Astrocyte of the spinal cord (primary cell): Measurements from ENCODE around the gene NIFK.

Source experiments
- DNase-seq: peaks from one replicate; pipeline ENCODE4 v3.0.0; 2011; ENCODE audit warnings: low read depth, low spot score
- H3K4me3 ChIP-seq: 2 replicates; pipeline ENCODE4 v1.5.1; 2011; ENCODE audit warnings: low read depth, mild to moderate bottlenecking, low read length, moderate library complexity
- CTCF ChIP-seq: IDR thresholded peaks from 2 replicates; pipeline ENCODE4 v1.5.1; 2012; ENCODE audit warnings: low read depth, mild to moderate bottlenecking, low read length, inconsistent platforms
- in situ Hi-C: cut with HindIII; loops from 2 replicates; pipeline ENCODE4 v1.10.0; 2017; ENCODE audit warnings: low sequenced_read_pairs

The NIFK gene

GRCh38 chr2:121774235-121774634 is 37.6 kb upstream of the NIFK start:
- DNase-seq: no peak
- H3K4me3 ChIP-seq: no peak overlapping the region
- TF ChIP-seq CTCF: no peak
- in situ Hi-C loops: no loop called here

- no peak for TF ChIP-seq CTCF
- no peak overlapping the region for H3K4me3 ChIP-seq
- DNase-seq: no peak
- in situ Hi-C loops: no loop called here
Measured at GRCh38 chr2:121771976-121772742, 35.5 kb upstream of the NIFK start.

GRCh38 chr2:121768143-121768755 is 31.6 kb upstream of the NIFK start:
- in situ Hi-C loops: no loop called here
- DNase-seq: no peak
- H3K4me3 ChIP-seq: no peak overlapping the region
- TF ChIP-seq CTCF: no peak

GRCh38 chr2:121766624-121767023 is 29.9 kb upstream of the NIFK start:
- no peak for TF ChIP-seq CTCF
- in situ Hi-C loops: no loop called here
- H3K4me3 ChIP-seq: no peak overlapping the region
- no peak for DNase-seq

GRCh38 chr2:121764681-121765228 is 28.1 kb upstream of the NIFK start:
- in situ Hi-C loops: no loop called here
- no peak overlapping the region for H3K4me3 ChIP-seq
- no peak for DNase-seq
- no peak for TF ChIP-seq CTCF

GRCh38 chr2:121755237-121756111 is 18.8 kb upstream of the NIFK start, which contains the start of gene TSN:
Gene TSN (plus strand): TSS chr2:121755651. CDS start chr2:121755780, 129 bp downstream.
- H3K4me3 ChIP-seq: peak within 1 kb of the TSS; percentile 94
- TF ChIP-seq CTCF: no peak
- peak; percentile 98 for DNase-seq
- in situ Hi-C loops: no loop called here
